Cortex of kidney (tissue), 1 donor: ENCODE data around the gene KNCN.

Source experiments
- DNase-seq: peaks from one replicate; lab custom pipeline; 2025; lab: John Stamatoyannopoulos, UW

Gene KNCN

GRCh38 chr1:46543761-46544560 lies 7.5 kb downstream of the KNCN start:
- no peak for DNase-seq

- no peak for DNase-seq
These were observed 8.1 kb downstream of the KNCN start for GRCh38 chr1:46543382-46543760.

GRCh38 chr1:46539972-46540371 lies 11.5 kb downstream of the KNCN start:
- no peak for DNase-seq

GRCh38 chr1:46538147-46538546 lies 13.3 kb downstream of the KNCN start:
- DNase-seq, result no peak

GRCh38 chr1:46537651-46538050 lies 13.8 kb downstream of the KNCN start:
- no peak for DNase-seq

- no peak for DNase-seq
These were observed 14.9 kb downstream of the KNCN start for GRCh38 chr1:46536527-46536926.

- no peak for DNase-seq
These were observed 16.4 kb downstream of the KNCN start for GRCh38 chr1:46535063-46535462.

- DNase-seq, result no peak
These were observed 18.1 kb downstream of the KNCN start for GRCh38 chr1:46533179-46533864.

- no peak for DNase-seq
These were observed 18.8 kb downstream of the KNCN start for GRCh38 chr1:46532498-46533178.

- DNase-seq, result no peak
These were observed 19.4 kb downstream of the KNCN start for GRCh38 chr1:46532095-46532494.

- no peak for DNase-seq
These were observed 20.5 kb downstream of the KNCN start for GRCh38 chr1:46530791-46531409.

- no peak for DNase-seq
These were observed 21.1 kb downstream of the KNCN start for GRCh38 chr1:46530311-46530710.

GRCh38 chr1:46529031-46529630 lies 22.3 kb downstream of the KNCN start:
- no peak for DNase-seq

- DNase-seq, result no peak
These were observed 23.0 kb downstream of the KNCN start for GRCh38 chr1:46528297-46528955.

- DNase-seq, result no peak
These were observed 23.8 kb downstream of the KNCN start for GRCh38 chr1:46527474-46528296.

GRCh38 chr1:46526691-46527291 lies 24.7 kb downstream of the KNCN start:
- DNase-seq, result no peak

GRCh38 chr1:46526013-46526690 lies 25.3 kb downstream of the KNCN start:
- no peak for DNase-seq

- no peak for DNase-seq
These were observed 26.0 kb downstream of the KNCN start for GRCh38 chr1:46525253-46525983.

- DNase-seq, result no peak
These were observed 26.6 kb downstream of the KNCN start for GRCh38 chr1:46524843-46525242.
